ENCODE measurements around the gene ZMYND8. TPM values are rescaled to one million over a fixed set of nuclear protein-coding genes. Genes with fewer than 3 reads are reported as not detected.

ZMYND8 gene
- total RNA-seq, 4 donors from 2014 or later: 33.3 to 46.7 (median 39.2) TPM

DNA sequence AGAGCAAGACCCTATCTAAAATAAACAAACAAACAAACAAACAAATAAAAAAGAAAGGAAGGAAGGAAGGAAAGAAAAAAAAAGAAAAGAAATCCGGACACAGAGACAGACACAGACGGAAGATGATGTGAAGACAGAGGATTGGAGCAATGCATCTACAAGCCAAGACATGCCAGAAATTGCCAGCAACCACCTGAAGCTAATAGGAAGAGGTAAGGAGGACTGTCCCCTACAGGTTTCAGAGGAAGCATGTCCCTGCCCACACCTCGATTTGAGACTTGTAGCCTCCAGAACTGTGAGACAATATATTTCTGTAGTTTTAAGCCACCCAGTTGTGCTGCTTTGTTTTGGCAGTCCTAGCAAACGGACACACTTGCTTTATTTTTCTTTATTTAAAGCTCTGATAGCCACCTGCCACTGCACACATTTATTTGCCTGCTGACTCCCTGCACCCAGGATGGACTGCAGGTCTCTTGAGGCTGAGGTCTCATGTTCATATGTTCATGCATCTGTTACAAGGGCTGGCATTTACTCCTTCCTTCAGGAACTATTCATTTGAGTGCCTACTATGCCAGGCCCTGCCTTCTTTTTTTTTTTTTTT is 20.7 kb upstream of the ZMYND8 start:
- TF ChIP-seq, protein P1, sequence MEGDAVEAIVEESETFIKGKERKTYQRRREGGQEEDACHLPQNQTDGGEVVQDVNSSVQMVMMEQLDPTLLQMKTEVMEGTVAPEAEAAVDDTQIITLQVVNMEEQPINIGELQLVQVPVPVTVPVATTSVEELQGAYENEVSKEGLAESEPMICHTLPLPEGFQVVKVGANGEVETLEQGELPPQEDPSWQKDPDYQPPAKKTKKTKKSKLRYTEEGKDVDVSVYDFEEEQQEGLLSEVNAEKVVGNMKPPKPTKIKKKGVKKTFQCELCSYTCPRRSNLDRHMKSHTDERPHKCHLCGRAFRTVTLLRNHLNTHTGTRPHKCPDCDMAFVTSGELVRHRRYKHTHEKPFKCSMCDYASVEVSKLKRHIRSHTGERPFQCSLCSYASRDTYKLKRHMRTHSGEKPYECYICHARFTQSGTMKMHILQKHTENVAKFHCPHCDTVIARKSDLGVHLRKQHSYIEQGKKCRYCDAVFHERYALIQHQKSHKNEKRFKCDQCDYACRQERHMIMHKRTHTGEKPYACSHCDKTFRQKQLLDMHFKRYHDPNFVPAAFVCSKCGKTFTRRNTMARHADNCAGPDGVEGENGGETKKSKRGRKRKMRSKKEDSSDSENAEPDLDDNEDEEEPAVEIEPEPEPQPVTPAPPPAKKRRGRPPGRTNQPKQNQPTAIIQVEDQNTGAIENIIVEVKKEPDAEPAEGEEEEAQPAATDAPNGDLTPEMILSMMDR (IDR thresholded peaks at IDR 0.05; ENCODE audit: low read depth): no peak

DNA sequence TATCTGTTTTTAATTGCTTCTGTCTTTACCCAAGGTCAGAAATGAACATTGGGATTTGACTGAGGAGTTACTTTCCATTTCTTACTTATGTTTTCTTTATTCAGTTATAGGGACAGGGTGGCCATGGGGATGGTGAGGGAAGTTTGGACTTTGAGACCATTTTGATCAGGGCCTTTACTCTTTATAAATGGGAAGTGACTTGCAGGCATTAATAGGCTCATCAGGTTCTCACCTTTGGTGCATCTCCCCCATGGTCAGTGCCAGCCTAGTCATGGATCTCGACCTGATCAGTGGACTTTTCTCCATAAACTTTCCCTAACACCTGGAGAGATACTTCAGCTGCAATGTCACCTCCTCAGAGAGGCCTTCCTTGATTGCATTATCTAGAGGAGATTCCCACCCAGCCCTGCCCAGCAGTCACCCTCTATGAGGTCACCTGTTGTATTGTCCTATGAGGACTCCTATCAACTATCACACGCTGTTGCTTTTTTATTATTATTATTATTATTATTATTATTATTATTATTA is 16.8 kb upstream of the ZMYND8 start:
- TF ChIP-seq, protein P1 (IDR thresholded peaks at IDR 0.05; ENCODE audit: low read depth): no peak

DNA sequence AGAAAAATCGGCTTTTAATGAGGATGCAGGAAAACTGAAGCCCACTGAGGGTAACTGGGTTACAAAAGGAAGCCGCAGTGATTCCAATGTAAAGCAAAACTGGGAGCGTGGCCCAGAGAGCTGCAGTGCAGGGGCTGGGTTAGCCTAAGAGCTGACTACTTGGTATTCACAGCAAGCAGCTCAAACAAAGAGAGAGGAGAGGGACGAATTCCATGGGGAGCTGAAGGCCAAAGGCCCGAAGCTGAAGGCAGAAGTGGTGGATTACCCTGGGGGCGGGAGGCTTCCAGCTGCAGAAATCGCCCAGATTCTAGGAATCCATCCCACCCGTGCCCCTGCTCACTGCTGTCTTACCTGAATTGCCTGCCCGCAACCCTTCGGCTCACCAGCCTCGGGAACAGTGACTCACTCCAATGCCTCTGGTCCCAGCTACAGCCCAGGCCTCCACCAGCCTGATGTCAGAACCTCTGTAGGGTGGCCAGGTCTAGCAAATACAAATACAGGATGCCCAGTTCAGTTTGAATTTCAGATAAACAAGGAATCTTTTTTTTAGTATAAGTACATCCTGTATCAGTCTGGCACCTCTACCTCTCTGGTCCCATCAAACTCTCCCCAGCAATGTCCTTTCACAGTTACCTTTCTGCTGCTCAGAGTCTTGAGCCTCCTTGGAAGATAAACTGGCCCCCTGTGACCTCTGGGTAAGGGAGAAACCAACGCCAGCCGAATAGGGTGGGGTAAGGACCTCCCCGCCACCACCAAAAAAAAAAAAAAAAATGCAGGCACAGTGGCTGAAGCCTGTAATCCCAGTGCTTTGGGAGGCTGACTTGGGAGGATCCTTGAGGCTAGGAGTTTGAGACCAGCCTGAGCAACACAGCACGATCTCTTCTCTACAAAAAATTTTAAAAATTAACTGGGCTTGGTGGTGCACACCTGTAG is 14.6 kb upstream of the ZMYND8 start:
- TF ChIP-seq, protein P1 (IDR thresholded peaks at IDR 0.05; ENCODE audit: low read depth): peak; percentile 98

DNA sequence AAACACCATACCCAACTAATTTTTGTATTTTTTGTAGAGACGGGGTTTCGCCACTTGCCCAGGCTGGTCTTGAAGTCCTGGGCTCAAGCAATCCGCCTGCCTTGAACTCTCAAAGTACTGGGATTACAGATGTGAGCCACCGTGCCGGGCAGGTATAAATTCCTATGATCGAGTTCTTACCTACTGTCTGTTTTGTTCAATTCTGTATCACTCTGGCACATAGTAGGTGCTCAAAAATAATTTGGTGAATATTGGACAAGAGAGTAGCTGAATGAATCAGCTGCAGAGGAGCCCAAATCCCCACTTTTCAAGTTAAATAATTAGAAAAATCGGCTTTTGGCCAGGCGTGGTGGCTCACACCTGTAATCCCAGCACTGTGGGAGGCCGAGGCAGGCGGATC is 13.7 kb upstream of the ZMYND8 start:
- TF ChIP-seq, protein P1 (IDR thresholded peaks at IDR 0.05; ENCODE audit: low read depth): no peak

DNA sequence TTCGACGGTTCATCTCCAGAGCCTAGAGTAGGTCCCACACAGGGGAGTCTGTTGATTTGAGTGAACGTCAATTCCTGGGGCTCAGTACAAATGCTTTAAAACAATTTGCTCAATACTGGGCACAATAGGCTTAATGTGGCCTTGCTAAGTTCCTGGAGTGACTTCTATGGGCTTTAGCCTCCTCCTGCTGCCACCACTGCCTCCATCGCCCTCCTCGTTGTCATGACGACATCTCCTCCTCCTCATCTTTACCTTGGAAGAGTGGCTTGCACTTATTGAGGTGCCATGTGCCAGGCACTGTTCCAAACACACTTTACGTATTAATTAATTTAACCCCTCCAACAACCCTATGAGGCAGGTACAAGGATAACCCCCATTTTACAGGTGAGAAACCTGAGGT is 11.8 kb upstream of the ZMYND8 start:
- TF ChIP-seq, protein P1 (IDR thresholded peaks at IDR 0.05; ENCODE audit: low read depth): no peak

DNA sequence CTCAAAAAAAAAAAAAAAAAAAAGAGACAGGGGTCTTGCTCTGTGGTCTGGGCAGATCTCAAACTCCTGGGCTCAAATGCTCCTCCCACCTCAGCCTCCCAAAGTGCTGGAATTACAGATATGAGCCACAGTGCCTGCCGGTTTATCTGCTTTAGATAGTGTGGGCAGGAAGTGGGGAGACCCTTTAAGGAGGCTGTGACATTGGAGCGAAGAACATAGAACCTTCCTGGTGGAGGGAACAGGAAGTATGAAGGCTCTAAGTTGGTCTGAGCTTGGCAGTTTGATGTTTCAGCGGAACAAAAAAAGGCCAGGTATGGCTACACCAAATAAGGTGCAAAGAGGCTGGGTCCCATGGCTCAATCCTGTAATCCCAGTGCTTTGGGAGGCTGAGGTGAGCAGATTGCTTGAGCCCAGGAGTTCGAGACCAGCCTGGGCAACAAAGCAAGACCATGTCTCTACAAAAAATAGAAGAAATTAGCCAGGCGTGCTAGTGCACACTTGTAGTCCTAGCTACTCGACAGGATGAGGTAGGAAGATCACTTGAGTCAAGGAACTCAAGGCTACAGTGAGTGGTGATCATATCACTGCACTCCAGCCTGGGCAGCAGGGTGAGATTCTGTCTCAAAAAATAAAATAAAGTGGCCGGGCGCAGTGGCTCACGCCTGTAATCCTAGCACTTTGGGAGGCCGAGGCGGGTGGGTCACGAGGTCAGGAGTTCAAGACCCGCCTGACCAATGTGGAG is 8.7 kb upstream of the ZMYND8 start:
- TF ChIP-seq, protein P1 (IDR thresholded peaks at IDR 0.05; ENCODE audit: low read depth): peak; percentile 17
